HepG2 (cell line): ENCODE measurements around the gene TSNAXIP1. TPM values are rescaled to one million over a fixed set of nuclear protein-coding genes. Genes with fewer than 3 reads are reported as not detected.
A peak's percentile ranks its signal among the peaks of the same experiment; 100 is the strongest.

Experiments
- ATF2 ChIP-seq: sonication (generic); formaldehyde crosslinking; IDR thresholded peaks from 2 replicates; pipeline ENCODE4 v1.4.0; 2020; ENCODE audit warnings: missing genetic modification reagents
- E2F1 ChIP-seq: sonication (generic); formaldehyde crosslinking; IDR thresholded peaks from 2 replicates; pipeline ENCODE4 v1.5.0; 2020; ENCODE audit warnings: missing genetic modification reagents
- ESRRA ChIP-seq: sonication (generic); formaldehyde crosslinking; IDR thresholded peaks from 2 replicates; pipeline ENCODE4 v1.5.1; 2020; ENCODE audit warnings: mild to moderate bottlenecking, low read depth, missing genetic modification reagents
- GMEB1 ChIP-seq: sonication (generic); formaldehyde crosslinking; IDR thresholded peaks from 2 replicates; pipeline ENCODE4 v1.5.1; 2020; ENCODE audit warnings: missing genetic modification reagents, mild to moderate bottlenecking, borderline replicate concordance
- ISX ChIP-seq: sonication (generic); formaldehyde crosslinking; conservative IDR thresholded peaks from 2 replicates; pipeline ENCODE4 v1.5.0; 2020; ENCODE audit warnings: missing genetic modification reagents
- KAT8 ChIP-seq: IDR thresholded peaks from 2 replicates; pipeline ENCODE4 v1.6.1; 2016; ENCODE audit warnings: missing genetic modification reagents, missing compliant biosample characterization
- MXD3 ChIP-seq: IDR thresholded peaks from 2 replicates; pipeline ENCODE4 v1.6.1; 2016; ENCODE audit warnings: mild to moderate bottlenecking, missing biosample characterization, missing genetic modification reagents
- NFYC ChIP-seq: IDR thresholded peaks from 2 replicates; pipeline ENCODE4 v1.6.1; 2016; ENCODE audit warnings: missing genetic modification reagents, missing compliant biosample characterization
- RARA ChIP-seq: IDR thresholded peaks from 2 replicates; pipeline ENCODE4 v1.6.1; 2016; ENCODE audit warnings: missing genetic modification reagents, missing compliant biosample characterization
- RFX1 ChIP-seq: fragments of 450-650 bp; IDR thresholded peaks from 2 replicates; pipeline ENCODE4 v1.6.1; 2017
- TFDP1 ChIP-seq: IDR thresholded peaks from 2 replicates; pipeline ENCODE4 v1.6.1; 2016; ENCODE audit warnings: missing compliant biosample characterization, missing genetic modification reagents, borderline replicate concordance
- WIZ ChIP-seq: sonication (generic); formaldehyde crosslinking; IDR thresholded peaks from 2 replicates; pipeline ENCODE4 v1.5.1; 2020; ENCODE audit warnings: mild to moderate bottlenecking, missing genetic modification reagents
- ZNF235 ChIP-seq: sonication (generic); formaldehyde crosslinking; IDR thresholded peaks from 2 replicates; pipeline ENCODE4 v1.8.1; 2023; ENCODE audit warnings: mild to moderate bottlenecking, missing genetic modification reagents, borderline replicate concordance
- ZNF446 ChIP-seq: sonication (generic); formaldehyde crosslinking; IDR thresholded peaks from 2 replicates; pipeline ENCODE4 v1.5.0; 2020; ENCODE audit warnings: mild to moderate bottlenecking, missing genetic modification reagents
- ZNF598 ChIP-seq: sonication (generic); formaldehyde crosslinking; IDR thresholded peaks from 2 replicates; pipeline ENCODE4 v1.5.1; 2020; ENCODE audit warnings: mild to moderate bottlenecking, missing genetic modification reagents, borderline replicate concordance
- ZNF768 ChIP-seq: sonication (generic); formaldehyde crosslinking; IDR thresholded peaks from 2 replicates; pipeline ENCODE4 v1.4.0; 2020; ENCODE audit warnings: missing genetic modification reagents
- polyA plus RNA-seq, 8 experiments: library from polyadenylated mRNA; depleted of rRNA in 3 of 8; stranded (reverse) in 7 of 8; unstranded in 1 of 8; fragments of >200 nt; fragmentation: Illumina TruSeq in 4 of 8; extraction: Trizol in 4 of 8; gene quantifications; 2 replicates each; pipeline versions ENCODE4 v1.2.1 to v1.2.3, GENCODE V29; 2011 to 2016; ENCODE audit warnings: low read depth in 4 of 8, missing spikeins in 1 of 8, mixed read lengths in 1 of 8; ENCODE audit not compliant: insufficient read depth in 1 of 8
- total RNA-seq, 5 experiments: library from RNA; depleted of rRNA; stranded (reverse); fragments of >200 nt; fragmentation: Illumina TruSeq; extraction: Trizol; gene quantifications; 2 replicates each; pipeline ENCODE4 v1.2.3, GENCODE V29; 2016; ENCODE audit warnings: low read depth in 1 of 5
- TF ChIP-seq, protein P1 (sequence below): sonication (generic); formaldehyde crosslinking; IDR thresholded peaks from 2 replicates; pipeline ENCODE4 v1.8.0; 2023; ENCODE audit warnings: mild to moderate bottlenecking, missing genetic modification reagents
- TF ChIP-seq, protein P2 (sequence below), 2 experiments: IDR thresholded peaks; 2 replicates each; pipeline ENCODE4 v1.6.1; 2011 to 2012; ENCODE audit warnings: low read length in 2 of 2, borderline replicate concordance in 1 of 2, low read depth in 1 of 2, mild to moderate bottlenecking in 1 of 2, moderate library complexity in 1 of 2

Gene TSNAXIP1
- total and polyA plus RNA-seq, 2 of the 13 experiments (the other 11 are each of a cell fraction or from before 2014, with no cell fraction given) = 0.37 to 0.86 TPM

DNA sequence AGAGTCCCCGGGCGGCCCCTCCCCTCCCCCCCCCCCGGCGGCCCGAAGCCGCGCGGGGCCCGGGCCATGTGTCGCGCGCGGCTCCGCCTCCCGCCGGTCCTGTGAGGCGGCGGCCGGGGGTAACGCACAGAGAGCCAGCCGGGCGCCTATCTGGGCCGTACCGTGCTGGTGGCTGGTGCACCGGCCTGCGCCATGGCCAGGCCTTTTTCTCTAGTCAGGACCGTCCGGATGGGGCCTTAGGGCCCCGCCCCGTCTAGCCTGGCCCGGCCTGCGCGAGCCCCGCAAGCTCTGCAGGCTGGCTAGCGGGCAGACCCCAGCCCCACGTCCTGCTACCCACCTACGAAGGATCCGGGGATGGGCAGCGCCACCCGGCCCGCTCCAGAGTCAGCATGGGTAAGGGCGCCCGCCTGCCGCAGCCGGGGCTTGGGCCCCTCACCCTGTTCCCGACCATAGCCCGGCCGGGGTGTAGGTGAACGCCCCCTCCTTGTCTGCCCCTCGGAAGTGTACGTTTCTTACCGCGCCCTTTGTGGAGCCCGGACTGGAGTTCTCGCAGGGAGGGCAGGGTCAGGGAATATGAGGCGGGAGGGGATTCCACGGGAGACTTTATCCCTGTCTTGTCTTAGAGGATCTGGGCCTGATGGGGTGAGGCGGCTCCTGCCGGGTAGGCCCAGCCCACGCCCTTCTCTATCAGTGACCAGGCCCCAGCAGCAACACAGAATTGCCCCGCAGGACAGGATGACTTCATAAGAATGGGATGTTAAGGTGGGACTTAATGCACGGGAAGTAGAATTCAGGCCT is 40.6 kb downstream of the TSNAXIP1 start, which contains the start of gene CENPT (continued):
- TF ChIP-seq MXD3 (peak; percentile 29; the same call in 1 of the 2 replicates), RFX1 (no peak), ESRRA (CRISPR knock-in tag) (no peak), NFYC (CRISPR knock-in tag) (no peak), ZNF768 (CRISPR knock-in tag) (no peak), ZNF598 (no peak; the same call in 1 of the 2 replicates), ATF2 (CRISPR knock-in tag) (no peak; the same call in 1 of the 2 replicates), ZNF235 (CRISPR knock-in tag) (no peak), GMEB1 (no peak), E2F1 (CRISPR knock-in tag) (no peak), WIZ (CRISPR knock-in tag) (no peak), TFDP1 (CRISPR knock-in tag) (no peak), ISX (CRISPR knock-in tag) (no peak), RARA (no peak), ZNF446 (peak; percentile 81; the same call in 1 of the 2 replicates), KAT8 (CRISPR knock-in tag) (no peak)
- TF ChIP-seq, protein P1, sequence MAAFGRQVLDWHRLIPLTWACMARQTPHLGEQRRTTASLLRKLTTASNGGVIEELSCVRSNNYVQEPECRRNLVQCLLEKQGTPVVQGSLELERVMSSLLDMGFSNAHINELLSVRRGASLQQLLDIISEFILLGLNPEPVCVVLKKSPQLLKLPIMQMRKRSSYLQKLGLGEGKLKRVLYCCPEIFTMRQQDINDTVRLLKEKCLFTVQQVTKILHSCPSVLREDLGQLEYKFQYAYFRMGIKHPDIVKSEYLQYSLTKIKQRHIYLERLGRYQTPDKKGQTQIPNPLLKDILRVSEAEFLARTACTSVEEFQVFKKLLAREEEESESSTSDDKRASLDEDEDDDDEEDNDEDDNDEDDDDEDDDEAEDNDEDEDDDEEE = 0 out of 2 replicates have a peak, but pooled peaks have one; percentile 41
- TF ChIP-seq, protein P2, sequence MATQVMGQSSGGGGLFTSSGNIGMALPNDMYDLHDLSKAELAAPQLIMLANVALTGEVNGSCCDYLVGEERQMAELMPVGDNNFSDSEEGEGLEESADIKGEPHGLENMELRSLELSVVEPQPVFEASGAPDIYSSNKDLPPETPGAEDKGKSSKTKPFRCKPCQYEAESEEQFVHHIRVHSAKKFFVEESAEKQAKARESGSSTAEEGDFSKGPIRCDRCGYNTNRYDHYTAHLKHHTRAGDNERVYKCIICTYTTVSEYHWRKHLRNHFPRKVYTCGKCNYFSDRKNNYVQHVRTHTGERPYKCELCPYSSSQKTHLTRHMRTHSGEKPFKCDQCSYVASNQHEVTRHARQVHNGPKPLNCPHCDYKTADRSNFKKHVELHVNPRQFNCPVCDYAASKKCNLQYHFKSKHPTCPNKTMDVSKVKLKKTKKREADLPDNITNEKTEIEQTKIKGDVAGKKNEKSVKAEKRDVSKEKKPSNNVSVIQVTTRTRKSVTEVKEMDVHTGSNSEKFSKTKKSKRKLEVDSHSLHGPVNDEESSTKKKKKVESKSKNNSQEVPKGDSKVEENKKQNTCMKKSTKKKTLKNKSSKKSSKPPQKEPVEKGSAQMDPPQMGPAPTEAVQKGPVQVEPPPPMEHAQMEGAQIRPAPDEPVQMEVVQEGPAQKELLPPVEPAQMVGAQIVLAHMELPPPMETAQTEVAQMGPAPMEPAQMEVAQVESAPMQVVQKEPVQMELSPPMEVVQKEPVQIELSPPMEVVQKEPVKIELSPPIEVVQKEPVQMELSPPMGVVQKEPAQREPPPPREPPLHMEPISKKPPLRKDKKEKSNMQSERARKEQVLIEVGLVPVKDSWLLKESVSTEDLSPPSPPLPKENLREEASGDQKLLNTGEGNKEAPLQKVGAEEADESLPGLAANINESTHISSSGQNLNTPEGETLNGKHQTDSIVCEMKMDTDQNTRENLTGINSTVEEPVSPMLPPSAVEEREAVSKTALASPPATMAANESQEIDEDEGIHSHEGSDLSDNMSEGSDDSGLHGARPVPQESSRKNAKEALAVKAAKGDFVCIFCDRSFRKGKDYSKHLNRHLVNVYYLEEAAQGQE (IDR thresholded peaks at IDR 0.05; ENCODE audit: borderline replicate concordance in 1 of 2, low read depth in 1 of 2, low read length in 2 of 2) = no peak
